Activated T-cell treated with anti-CD3 and anti-CD28 coated beads for 48 hours (primary cell): ENCODE measurements around the gene TNFSF12.

Experiments
- DNase-seq: peaks from one replicate; pipeline ENCODE4 v3.0.0-alpha.2; 2020; ENCODE audit warnings: low read depth

Gene TNFSF12

DNA sequence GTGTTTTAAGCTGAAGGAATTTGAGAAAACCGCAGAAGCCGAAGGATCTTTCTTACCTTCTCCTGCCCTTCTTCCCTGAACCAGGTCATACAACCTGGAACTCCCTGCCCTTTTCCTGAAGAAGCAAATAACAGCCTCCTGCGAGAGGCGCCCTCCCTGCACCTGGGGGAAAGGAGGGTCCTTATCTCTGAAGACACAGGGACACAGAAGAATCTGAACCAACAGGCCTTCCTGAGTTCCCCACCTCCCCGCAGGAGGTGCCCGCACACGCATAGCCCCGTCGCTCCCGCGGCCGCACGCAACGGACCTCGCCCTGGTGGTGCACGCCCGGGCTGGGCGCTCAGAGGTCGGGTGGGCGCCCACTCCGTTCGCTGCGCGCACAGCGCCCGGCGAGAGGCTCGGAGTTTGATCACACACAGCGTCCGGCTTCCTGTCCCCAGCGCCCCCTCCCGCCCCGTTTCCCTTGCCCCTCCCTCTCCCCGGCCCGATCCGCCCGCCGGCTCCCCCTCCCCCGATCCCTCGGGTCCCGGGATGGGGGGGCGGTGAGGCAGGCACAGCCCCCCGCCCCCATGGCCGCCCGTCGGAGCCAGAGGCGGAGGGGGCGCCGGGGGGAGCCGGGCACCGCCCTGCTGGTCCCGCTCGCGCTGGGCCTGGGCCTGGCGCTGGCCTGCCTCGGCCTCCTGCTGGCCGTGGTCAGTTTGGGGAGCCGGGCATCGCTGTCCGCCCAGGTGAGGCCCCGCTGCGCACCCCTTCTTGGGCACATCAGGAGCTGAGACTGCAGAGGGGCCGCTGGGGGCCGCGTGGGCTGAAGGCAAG is at the start of gene TNFSF12:
Gene TNFSF12, plus strand, starts transcription at position 474 of the 816 bp plus-strand sequence. Its CDS starts 96 bp downstream, at position 570.
- peak; percentile 48 for DNase-seq

DNA sequence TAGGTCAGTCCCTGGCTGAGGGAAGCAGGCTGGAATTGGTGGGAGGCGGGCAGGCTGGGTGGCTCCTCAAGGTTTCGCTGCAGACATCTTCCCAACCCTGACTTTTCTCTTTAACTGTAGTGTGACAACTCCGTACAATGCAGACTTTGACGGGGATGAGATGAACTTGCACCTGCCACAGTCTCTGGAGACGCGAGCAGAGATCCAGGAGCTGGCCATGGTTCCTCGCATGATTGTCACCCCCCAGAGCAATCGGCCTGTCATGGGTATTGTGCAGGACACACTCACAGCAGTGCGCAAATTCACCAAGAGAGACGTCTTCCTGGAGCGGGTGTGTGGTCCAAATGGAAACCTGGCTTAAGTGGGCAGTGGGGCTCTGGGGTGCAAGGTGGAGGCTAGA is 49.7 kb upstream of the TNFSF12 start:
- DNase-seq, result no peak

DNA sequence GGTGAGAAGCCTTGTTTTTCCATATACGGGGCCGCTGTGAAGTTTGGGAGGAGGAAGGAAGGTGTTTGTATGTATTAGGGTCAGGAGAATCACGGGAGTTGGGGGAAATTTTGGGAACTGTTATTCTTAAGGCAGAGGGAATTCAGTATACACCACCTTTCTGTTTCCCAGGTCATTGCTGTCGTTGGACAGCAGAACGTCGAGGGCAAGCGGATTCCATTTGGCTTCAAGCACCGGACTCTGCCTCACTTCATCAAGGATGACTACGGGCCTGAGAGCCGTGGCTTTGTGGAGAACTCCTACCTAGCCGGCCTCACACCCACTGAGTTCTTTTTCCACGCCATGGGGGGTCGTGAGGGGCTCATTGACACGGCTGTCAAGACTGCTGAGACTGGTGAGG is 47.1 kb upstream of the TNFSF12 start:
- no peak for DNase-seq

DNA sequence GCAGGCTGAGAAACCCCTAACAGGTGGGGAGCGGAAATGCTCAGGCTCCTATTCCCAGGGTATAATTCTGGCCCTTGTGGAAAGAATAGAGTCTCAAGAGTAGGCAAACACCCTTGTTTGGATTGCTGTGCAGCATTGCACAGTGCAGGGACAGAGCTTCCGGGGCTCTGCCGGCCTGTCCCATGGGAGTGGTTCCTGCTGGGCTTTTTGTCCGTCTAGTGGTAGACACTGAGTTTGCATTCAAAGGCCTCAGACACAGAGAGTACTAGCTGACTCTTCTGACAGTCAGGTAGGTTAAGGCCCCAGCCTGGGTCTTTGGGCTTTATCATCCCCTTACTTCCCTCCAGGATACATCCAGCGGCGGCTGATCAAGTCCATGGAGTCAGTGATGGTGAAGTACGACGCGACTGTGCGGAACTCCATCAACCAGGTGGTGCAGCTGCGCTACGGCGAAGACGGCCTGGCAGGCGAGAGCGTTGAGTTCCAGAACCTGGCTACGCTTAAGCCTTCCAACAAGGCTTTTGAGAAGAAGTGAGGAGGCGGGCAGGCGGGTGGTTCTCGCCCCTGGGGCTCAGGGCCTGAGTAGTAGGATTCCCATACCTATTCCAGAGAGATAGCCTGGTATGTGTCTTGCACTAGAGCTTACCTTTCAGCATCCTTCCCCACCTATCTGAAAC is 46.5 kb upstream of the TNFSF12 start:
- DNase-seq, result no peak

GRCh38 chr17:7502987-7503386 is 45.9 kb upstream of the TNFSF12 start:
- no peak for DNase-seq

DNA sequence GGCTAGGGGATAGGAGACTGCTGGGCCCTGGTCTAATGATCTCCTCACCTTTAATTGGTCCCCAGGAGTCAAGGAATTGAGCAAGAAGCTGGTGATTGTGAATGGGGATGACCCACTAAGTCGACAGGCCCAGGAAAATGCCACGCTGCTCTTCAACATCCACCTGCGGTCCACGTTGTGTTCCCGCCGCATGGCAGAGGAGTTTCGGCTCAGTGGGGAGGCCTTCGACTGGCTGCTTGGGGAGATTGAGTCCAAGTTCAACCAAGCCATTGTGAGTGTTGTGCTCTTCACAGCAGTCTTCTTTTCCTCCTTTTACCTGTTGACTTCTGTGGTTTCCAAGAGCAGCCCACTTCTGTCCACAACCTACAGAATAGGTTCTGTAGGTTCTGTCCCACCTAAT is 45.3 kb upstream of the TNFSF12 start:
- DNase-seq, result no peak

GRCh38 chr17:7508145-7508544 is 40.7 kb upstream of the TNFSF12 start:
- no peak for DNase-seq

GRCh38 chr17:7508846-7509245 is 40.0 kb upstream of the TNFSF12 start:
- DNase-seq, result no peak

DNA sequence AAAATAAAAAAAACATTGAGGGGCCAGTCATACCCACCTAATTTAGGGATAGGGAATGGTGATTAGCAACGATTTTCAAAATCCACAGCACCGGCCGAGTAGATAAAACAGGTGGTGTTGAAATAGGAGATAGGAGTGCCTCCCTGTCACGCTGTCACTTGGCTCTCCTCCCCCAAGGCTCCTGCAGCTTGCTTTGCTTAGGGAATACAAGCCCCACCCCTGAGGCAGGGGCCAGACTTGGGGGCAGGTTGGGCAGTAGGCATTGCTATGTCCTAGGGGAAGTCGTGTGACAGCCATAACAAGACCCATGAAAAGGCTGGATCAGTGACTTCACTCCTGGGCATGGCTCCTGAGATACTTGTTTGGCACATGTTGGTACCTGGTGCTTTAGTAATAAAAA is 38.9 kb upstream of the TNFSF12 start:
- DNase-seq, result no peak

- DNase-seq, result no peak
Measured at GRCh38 chr17:7511108-7511507, 37.8 kb upstream of the TNFSF12 start.

DNA sequence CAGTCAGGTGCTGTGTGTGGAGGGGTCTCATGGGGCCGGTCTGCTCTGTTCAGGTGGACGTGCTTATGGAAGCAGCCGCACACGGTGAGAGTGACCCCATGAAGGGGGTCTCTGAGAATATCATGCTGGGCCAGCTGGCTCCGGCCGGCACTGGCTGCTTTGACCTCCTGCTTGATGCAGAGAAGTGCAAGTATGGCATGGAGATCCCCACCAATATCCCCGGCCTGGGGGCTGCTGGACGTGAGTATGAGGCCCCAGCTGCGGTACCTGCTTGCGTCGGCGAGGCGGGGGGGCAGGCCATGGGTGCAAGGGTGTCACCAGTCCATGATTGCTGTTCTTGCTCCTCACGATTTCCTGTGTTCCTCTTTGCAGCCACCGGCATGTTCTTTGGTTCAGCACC is 36.8 kb upstream of the TNFSF12 start:
- no peak for DNase-seq

GRCh38 chr17:7512824-7513540 is 35.9 kb upstream of the TNFSF12 start:
- no peak for DNase-seq

DNA sequence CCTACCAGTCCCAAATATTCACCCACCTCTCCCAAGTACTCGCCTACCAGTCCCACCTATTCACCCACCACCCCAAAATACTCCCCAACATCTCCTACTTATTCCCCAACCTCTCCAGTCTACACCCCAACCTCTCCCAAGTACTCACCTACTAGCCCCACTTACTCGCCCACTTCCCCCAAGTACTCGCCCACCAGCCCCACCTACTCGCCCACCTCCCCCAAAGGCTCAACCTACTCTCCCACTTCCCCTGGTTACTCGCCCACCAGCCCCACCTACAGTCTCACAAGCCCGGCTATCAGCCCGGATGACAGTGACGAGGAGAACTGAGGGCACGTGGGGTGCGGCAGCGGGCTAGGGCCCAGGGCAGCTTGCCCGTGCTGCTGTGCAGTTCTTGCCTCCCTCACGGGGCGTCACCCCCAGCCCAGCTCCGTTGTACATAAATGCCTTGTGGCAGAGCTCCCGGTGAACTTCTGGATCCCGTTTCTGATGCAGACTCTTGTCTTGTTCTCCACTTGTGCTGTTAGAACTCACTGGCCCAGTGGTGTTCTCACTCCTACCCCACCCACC is 34.9 kb upstream of the TNFSF12 start:
- DNase-seq, result no peak

- DNase-seq, result no peak
Measured at GRCh38 chr17:7515911-7516610, 32.8 kb upstream of the TNFSF12 start.

DNA sequence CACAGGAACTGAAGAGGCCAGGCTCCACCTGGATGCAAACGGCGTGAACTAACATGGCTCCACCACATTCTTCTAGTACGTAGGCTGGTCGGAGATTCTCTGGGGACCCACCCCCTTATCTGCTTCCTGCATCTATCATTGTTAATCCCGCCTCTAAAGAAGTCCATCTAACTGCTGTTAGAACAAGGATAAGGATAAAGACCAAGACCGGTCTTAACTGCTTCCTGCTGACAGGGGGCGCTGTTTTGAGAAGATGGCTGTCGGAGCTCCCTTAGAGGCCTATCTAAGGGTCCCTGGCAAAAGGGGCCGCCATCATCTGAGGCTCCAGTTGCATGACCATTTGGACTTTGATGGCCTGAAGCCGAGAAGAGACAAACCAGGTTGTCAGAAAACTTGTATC is 25.8 kb upstream of the TNFSF12 start:
- DNase-seq, result peak; percentile 28

DNA sequence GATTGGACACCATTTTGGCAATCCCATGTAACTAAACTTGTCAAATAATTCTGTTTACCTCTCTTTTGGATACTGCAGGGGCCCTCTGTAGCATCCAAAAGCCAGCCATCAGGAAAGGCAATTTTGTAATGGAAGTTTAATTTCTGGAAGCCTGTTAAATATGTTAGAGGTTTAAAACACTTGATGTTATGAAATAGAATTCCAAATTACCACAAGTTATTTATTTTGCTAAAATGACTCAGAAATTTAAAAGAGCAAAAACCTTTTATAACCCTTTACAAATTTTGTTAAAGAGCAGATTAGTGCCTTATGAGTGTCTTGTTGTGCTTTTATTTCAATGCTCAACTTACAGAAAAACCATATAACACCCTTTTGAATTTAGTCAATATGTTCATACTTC is 20.0 kb upstream of the TNFSF12 start:
- no peak for DNase-seq

DNA sequence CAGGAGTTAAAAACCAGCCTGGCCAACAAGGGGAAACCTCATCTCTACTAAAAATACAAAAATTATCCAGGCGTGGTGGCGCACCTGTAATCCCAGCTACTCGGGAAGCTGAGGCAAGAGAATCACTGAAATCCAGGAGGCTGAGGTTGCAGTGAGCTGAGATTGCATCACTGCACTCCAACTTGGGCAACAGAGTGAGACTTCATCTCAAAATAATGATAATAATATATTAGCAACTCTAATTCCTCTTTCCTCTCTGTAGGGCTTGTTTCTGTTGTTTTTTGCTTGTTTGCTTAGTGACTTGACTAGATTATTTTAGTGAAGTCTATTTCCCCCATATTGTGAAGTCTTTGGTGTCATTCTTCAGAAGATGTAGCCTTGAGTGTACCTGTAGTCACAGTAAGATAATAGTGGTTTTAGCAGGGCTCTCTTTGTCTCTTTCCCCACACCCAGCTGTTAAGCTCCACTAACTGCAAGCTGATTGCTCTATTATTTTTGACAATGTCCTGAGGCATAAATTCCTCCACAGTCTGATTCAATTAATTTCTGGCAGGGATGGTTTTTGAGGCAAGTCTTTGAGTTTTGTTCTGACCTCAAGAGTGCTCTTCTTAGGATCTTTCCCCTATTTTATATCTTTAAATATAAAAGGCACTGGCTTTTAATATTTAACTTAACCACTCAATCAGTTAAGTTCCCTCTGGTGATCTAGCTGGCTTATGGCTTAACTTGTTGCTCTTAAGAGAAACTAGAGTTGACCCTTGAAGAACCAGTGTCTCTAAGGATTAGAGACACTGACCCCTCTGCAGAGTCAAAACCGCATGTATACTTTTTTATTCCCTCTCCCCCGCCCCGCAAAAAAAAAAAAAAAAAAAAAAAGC is 18.6 kb upstream of the TNFSF12 start:
- no peak for DNase-seq

GRCh38 chr17:7538050-7538449 is 10.8 kb upstream of the TNFSF12 start:
- no peak for DNase-seq

DNA sequence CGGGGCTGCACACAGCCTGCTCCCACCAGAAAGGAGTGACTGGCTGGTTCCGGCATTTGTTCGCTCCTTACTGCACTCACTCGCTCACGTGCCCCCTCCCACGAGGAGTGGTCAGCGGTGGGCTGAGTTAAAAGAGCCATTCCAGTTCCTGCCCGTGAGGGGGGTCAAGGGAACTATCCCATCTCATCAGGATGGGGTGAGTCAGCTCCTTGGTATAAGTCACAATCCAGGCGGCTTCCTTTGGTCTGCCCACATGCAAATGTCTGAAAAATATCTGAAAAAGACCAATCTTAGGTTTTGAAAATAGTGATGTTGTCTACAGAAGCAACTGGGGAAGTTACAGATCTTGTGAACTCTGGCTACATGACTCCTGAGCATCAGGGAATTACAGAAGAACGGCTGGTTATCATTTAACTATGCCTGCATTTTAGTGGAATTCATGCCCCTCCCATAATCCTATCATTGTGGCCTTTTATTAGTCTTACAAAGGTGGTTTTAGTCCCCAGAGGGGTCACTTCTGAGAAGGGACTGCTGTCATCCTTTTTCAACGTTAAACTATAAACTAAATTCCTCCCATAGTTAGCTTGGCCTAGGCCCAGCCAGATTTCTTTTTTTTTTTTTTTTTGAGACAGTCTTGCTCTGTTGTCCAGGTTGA is 9.8 kb upstream of the TNFSF12 start:
- no peak for DNase-seq

- DNase-seq, result no peak
Measured at GRCh38 chr17:7541074-7541621, 7.7 kb upstream of the TNFSF12 start.
